ENCODE results near the gene DAAM1. TPM values are rescaled to one million over a fixed set of nuclear protein-coding genes. Genes with fewer than 3 reads are reported as not detected.

DAAM1 gene
- total RNA-seq, 2 experiments from 2014 or later, result 30.1 to 72.8 TPM

DNA sequence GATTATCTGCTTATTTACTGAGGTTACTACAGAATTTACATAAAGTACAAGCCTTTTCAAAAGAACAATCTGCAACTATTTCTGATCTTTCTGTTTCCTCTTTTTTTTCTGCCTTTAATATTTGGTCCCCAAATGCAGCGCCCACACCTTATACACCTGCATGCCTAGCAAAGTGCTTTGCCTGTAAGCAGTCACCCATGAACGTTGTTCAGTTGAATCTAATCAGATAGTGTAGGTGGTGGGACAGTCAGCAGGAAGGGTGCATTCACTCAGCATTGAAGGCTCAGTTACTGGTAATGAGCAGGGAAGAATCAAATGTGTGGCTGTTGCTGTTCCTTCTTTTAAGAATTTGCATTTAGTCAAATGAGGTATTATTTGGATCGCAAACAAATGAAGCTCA lies 168.3 kb downstream of the DAAM1 start:
- H3K36me3 ChIP-seq (ENCODE audit: insufficient read depth, low read length), result peaks cover 60% of the 10 kb centered on the region
- no peak overlapping the region for H2AFZ ChIP-seq (ENCODE audit: low read length)
- peaks cover 15% of the 10 kb centered on the region; the same call in 1 of the 2 replicates for H3K79me2 ChIP-seq (ENCODE audit: insufficient read depth, low read depth, low read length)
- POLR2A ChIA-PET, result interaction anchor here (0.8 to 4.2 kb wide), 5 partner anchors 26 to 172 kb away, joined by 3 to 23 read pairs (median 4); no protein-coding TSS in a partner anchor
- peak; percentile 92 for DNase-seq (ENCODE audit: low spot score)
- peak overlapping the region; percentile 84 for H3K4me2 ChIP-seq (ENCODE audit: low read length)
- H3K9me3 ChIP-seq (ENCODE audit: low read length), result no peaks in the 10 kb centered on the region
- H3K4me3 ChIP-seq (ENCODE audit: low read depth, low read length, poor library complexity, severe bottlenecking), result peak overlapping the region; percentile 62
- no TSS peak for BruUV-seq (replicated peaks)
- H4K20me1 ChIP-seq (ENCODE audit: insufficient read depth, low read length), result no peaks in the 10 kb centered on the region
- H3K9me2 ChIP-seq (ENCODE audit: insufficient read depth, low read length), result no peaks in the 10 kb centered on the region
- CTCF ChIA-PET (ENCODE audit: unreplicated experiment), result interaction anchor here (0.6 kb wide), 1 partner anchor 52 kb away, joined by 3 read pairs; no protein-coding TSS in a partner anchor
- intact Hi-C loops (cut with micrococcal nuclease; ENCODE audit: unreplicated experiment), result loop anchor here (1.0 to 5.0 kb wide), 6 partner anchors 55 to 209 kb away; partner anchors contain the start of genes DAAM1, JKAMP and L3HYPDH
- H3K4me1 ChIP-seq (ENCODE audit: insufficient read depth, low read length, poor library complexity, severe bottlenecking), result peaks cover 92% of the 10 kb centered on the region
- TF ChIP-seq, protein P1, sequence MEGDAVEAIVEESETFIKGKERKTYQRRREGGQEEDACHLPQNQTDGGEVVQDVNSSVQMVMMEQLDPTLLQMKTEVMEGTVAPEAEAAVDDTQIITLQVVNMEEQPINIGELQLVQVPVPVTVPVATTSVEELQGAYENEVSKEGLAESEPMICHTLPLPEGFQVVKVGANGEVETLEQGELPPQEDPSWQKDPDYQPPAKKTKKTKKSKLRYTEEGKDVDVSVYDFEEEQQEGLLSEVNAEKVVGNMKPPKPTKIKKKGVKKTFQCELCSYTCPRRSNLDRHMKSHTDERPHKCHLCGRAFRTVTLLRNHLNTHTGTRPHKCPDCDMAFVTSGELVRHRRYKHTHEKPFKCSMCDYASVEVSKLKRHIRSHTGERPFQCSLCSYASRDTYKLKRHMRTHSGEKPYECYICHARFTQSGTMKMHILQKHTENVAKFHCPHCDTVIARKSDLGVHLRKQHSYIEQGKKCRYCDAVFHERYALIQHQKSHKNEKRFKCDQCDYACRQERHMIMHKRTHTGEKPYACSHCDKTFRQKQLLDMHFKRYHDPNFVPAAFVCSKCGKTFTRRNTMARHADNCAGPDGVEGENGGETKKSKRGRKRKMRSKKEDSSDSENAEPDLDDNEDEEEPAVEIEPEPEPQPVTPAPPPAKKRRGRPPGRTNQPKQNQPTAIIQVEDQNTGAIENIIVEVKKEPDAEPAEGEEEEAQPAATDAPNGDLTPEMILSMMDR (conservative IDR thresholded peaks at IDR 0.05; ENCODE audit: low read length), result no peak
- TF ChIP-seq EZH2phosphoT487 (IDR thresholded peaks at IDR 0.05; ENCODE audit: borderline replicate concordance, low read depth, low read length), result no peak
- peak overlapping the region; percentile 99 for H3K27ac ChIP-seq (ENCODE audit: low read depth, low read length, poor library complexity, severe bottlenecking)

DNA sequence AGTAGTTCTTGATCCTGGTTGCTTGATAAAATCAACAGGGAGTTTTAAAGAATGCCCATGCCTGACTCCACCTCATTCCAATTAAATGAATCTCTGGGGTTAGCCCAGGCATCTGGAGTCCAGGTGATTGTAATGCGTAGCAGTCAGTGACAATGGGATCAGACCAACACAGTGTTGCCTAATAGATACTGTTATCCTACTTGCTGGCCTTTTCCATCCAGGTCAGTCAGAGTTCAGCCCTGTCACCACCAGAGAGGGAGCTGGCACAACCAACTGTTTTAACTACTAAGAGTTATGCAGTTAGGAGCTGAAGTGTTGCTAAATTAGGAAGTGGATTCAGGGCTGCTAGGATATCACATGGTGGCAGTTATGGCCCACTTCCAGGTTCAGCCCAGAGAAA lies 169.6 kb downstream of the DAAM1 start:
- Histone ChIP-seq H4K20me1 (ENCODE audit: insufficient read depth, low read length) (no peaks in the 10 kb centered on the region), H3K27ac (ENCODE audit: low read depth, low read length, poor library complexity, severe bottlenecking) (peak overlapping the region; percentile 99), H3K4me1 (ENCODE audit: insufficient read depth, low read length, poor library complexity, severe bottlenecking) (peaks cover 100% of the 10 kb centered on the region), H3K9me3 (ENCODE audit: low read length) (no peaks in the 10 kb centered on the region), H2AFZ (ENCODE audit: low read length) (no peak overlapping the region; the same call in 1 of the 2 replicates), H3K4me2 (ENCODE audit: low read length) (peak overlapping the region; percentile 84), H3K79me2 (ENCODE audit: insufficient read depth, low read depth, low read length) (peaks cover 28% of the 10 kb centered on the region), H3K36me3 (ENCODE audit: insufficient read depth, low read length) (peaks cover 59% of the 10 kb centered on the region), H3K9me2 (ENCODE audit: insufficient read depth, low read length) (no peaks in the 10 kb centered on the region), H3K4me3 (ENCODE audit: low read depth, low read length, poor library complexity, severe bottlenecking) (peak overlapping the region; percentile 62)
- TF ChIP-seq, protein P1 (conservative IDR thresholded peaks at IDR 0.05; ENCODE audit: low read length), result no peak
- TF ChIP-seq EZH2phosphoT487 (IDR thresholded peaks at IDR 0.05; ENCODE audit: borderline replicate concordance, low read depth, low read length), result no peak
- CTCF ChIA-PET (ENCODE audit: unreplicated experiment), result no interaction called here
- no TSS peak for BruUV-seq (replicated peaks)
- POLR2A ChIA-PET, result interaction anchor here (0.9 to 4.2 kb wide), 2 partner anchors 52 to 56 kb away, joined by 3 to 23 read pairs; no protein-coding TSS in a partner anchor
- DNase-seq (ENCODE audit: low spot score), result no peak
- intact Hi-C loops (cut with micrococcal nuclease; ENCODE audit: unreplicated experiment), result loop anchor here (5.0 kb wide), 3 partner anchors 84 to 211 kb away; partner anchors contain the start of genes JKAMP and L3HYPDH

DNA sequence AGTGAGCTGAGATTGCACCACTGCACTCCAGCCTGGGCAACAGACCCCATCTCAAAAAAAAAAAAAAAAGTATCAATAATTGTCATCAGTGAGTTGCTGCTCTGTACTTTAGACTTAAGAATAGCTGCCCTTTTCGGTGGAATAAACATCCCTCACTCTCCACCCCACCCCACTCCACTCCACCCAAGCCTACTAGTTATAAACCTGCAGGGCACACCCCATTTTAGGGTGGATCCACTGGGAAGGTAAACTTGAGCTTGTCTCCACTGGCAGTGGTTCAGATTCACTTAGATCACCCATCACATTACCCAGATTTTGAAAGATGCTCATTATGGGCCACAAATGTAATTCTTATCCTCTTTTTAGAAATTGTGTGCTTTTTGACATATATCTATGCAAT lies 170.3 kb downstream of the DAAM1 start:
- Histone ChIP-seq H3K9me2 (ENCODE audit: insufficient read depth, low read length) (no peaks in the 10 kb centered on the region), H3K27ac (ENCODE audit: low read depth, low read length, poor library complexity, severe bottlenecking) (peak overlapping the region; percentile 99), H3K79me2 (ENCODE audit: insufficient read depth, low read depth, low read length) (peaks cover 30% of the 10 kb centered on the region), H3K36me3 (ENCODE audit: insufficient read depth, low read length) (peaks cover 59% of the 10 kb centered on the region), H3K4me3 (ENCODE audit: low read depth, low read length, poor library complexity, severe bottlenecking) (no peak overlapping the region), H3K4me2 (ENCODE audit: low read length) (peak overlapping the region; percentile 88), H3K9me3 (ENCODE audit: low read length) (no peaks in the 10 kb centered on the region), H2AFZ (ENCODE audit: low read length) (no peak overlapping the region), H4K20me1 (ENCODE audit: insufficient read depth, low read length) (no peaks in the 10 kb centered on the region), H3K4me1 (ENCODE audit: insufficient read depth, low read length, poor library complexity, severe bottlenecking) (peaks cover 100% of the 10 kb centered on the region)
- no peak for TF ChIP-seq EZH2phosphoT487 (IDR thresholded peaks at IDR 0.05; ENCODE audit: borderline replicate concordance, low read depth, low read length)
- TF ChIP-seq, protein P1 (conservative IDR thresholded peaks at IDR 0.05; ENCODE audit: low read length), result no peak
- no TSS peak for BruUV-seq (replicated peaks)
- DNase-seq (ENCODE audit: low spot score), result no peak
- POLR2A ChIA-PET, result interaction anchor here (0.6 to 4.2 kb wide), 5 partner anchors 11 to 173 kb away, joined by 3 to 23 read pairs (median 4); no protein-coding TSS in a partner anchor
- CTCF ChIA-PET (ENCODE audit: unreplicated experiment), result no interaction called here
- intact Hi-C loops (cut with micrococcal nuclease; ENCODE audit: unreplicated experiment), result loop anchor here (5.0 kb wide), 3 partner anchors 84 to 211 kb away; partner anchors contain the start of genes JKAMP and L3HYPDH

Data from OCI-LY7 (cell line).